Mucosa of gallbladder (tissue), 1 donor: Measurements from ENCODE around the gene MLLT11. TPM values are rescaled to one million over a fixed set of nuclear protein-coding genes. Genes with fewer than 3 reads are reported as not detected.

Experiments used
- DNase-seq: peaks from one replicate; pipeline ENCODE4 v3.0.0-alpha.2; 2020; ENCODE audit warnings: low spot score
- total RNA-seq: library from RNA; stranded (reverse); gene quantifications from one replicate; pipeline ENCODE4 v1.2.1, GENCODE V29; 2021
- donor health status: DM: no; HTN: no; CAD: no.

MLLT11 gene, protein sequence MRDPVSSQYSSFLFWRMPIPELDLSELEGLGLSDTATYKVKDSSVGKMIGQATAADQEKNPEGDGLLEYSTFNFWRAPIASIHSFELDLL
- 3.6 TPM for total RNA-seq

DNA sequence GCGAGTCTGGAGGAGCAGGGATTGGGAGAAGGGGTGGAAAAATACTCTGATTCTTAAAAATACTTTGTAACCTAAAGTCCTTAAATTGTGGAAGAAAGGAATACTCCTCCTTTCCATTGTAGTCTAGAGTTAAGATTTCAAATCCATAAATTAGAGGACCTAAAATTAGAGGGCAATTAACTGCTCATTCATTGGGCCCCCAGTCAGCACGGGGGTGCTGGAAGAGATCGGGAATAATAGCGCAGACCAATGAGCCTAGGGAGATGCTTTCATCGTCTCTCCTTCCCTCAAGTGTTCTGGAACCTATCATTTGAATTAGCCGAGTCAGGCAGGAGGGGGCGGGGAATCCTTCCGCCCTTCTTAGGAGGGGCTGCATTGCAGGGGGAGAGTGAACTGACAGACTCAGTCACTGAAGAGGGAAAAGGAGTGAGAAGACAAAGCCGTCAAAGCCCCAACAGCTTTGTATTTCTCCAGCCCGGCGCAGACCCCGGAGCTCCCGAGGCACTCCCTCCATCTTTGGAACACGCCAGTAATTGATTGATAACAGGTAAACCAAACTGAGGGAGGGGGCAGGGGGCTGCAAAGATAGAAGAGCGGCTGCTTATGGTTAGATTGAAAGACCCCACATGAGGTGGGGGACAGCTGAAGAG lies at the start of gene MLLT11:
TSS of gene MLLT11 (plus strand) at position 391 of the 650 bp plus-strand sequence. CDS start 6,828 bp downstream, outside the sequence.
- peak; percentile 39 for DNase-seq

DNA sequence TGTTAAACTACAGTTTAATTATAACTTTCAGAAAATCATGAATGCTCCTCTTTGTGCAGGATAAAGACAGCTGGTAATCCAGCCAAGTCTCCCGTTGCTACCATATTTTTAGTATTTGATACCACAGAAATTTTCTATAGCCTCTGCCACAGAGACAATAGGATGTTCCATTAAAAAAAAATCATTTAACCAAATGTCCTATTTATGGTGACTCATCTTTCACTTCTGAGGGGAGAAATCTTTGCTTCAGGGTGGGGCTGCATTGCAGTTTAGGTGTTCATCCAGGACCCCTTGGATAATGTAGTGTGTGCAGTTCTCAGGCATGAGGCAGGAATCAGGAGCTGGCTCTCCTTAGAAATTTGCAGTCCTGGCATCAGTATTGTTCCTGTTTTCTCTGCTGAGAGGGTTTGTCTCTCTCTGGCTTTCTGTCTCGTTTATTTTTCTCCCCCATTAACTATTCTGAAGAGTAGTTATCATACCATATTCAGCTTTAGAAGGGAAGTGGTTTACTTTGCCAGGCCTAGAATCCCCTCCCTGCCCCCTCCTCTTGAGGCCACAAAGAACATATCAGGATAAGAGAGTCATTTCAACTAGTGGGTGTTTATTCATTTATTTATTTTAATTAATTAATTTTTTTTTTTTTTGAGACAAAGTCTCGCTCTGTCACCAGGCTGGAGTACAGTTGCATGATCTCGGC lies 48.9 kb upstream of the MLLT11 start:
- no peak for DNase-seq

DNA sequence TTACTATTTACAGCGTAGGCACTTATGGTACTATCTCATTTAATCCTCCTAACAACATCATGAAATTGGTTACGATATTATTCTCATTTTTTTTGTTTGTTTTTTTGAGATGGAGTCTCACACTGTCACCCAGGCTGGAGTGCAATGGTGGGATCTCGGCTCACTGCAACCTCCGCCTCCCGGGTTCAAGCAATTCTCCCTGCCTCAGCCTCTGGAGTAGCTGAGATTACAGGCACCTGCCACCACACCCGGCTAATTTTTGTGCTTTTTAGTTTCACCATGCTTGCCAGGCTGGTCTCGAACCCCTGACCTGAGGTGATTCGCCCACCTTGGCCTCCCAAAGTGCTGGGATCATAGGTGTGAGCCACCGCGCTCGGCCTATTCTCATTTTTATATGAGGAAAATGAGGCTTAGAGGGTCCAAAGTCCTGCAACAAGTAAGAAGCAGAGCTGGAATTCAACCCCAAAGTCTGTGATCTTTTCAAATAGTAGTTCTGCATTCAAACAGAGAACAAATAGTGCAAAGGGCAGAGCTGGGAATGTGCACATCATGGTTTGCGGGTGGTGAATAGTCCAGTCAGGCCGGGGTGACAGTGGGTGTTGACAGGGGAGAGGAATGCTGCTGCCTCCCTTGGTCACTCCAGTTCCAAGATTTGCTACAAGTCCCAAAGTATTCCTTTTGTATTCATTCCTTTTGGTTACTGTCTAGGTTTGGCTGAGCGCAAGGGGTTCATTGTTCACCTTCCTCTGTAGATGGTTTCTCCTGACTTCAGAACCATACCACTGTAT lies 47.3 kb upstream of the MLLT11 start:
- DNase-seq = peak; percentile 54

DNA sequence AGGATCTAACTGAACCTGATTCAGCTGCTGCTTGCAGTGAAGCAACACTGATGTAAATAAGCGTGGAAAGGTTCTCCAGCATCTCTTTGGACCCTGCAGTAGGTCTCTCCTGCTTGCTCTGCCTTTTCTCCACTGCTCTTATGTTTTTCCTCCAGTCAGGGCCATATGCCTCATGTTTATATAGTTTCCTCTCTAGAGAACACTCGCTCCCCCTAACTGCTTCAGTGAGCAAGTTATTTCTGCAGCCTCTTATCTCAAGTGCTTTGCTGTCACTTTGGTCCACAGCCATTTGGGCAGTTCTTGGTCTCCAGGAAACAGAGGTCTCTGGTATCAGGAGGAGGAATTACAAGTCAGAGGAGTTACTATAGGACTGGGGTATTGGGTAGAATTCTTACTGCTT lies 46.7 kb upstream of the MLLT11 start:
- DNase-seq = peak; percentile 36

DNA sequence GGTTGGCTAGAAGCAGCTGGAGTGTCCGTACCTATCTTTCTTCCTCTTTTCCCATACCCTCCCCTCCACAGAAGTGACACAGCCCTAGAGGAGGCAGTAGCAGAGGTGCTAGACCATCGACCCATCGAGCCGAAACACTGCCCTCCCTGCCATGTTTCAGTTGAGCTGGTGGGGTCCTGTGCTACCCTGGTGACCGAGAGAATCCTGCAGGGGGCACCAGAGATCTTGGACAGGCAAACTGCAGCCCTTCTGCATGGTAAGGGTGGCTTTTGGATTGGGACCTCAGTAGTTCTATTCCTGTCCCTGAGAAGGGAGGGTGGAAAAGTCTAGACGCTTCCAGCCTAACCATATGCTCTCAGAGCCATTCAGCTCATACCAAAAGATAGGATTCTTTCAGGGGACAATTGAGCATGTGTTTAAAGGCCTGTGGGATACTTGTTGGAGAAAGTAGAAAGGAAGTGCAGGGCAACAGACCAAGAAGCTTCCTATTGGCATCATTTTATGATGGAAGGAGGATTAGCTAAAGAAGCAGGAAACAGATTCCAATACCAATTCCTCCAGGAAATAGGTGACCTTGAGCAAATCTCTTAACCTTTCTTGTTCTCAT lies 35.6 kb upstream of the MLLT11 start:
- DNase-seq = peak; percentile 86

DNA sequence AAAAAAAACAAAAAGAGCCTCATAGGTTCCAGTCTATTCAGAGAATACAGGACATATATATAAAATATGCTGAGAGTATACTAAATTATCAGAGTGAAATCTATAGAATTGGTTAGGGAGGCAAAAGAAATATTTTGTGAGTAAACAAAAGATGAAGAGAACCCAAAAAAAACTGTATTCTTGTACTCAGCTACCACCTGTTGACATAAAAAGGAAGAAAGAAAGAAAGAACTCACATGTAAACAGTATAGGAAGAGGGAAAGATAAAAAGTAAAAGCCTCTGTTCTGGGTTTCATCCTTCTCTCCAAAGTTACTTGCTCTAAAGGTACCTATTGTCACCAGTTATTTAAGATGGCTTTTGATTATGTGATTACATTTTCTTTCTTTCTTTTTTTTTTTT lies 33.7 kb upstream of the MLLT11 start:
- no peak for DNase-seq

DNA sequence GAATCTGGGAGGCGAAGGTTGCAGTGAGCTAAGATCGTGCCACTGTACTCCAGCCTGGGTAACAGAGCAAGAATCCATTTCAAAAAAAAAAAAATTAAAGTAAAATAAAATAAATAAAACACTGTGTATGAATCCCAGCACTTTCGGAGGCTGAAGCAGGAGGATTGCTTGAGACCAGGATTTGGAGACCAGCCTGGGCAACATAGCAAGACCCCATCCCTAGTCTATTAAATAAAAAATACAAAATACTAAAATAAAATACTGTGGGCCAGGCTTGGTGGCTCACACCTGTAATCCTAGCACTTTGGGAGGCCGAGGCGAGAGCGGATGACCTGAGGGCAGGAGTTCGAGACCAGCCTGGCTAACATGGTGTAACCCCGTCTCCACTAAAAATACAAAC lies 28.0 kb upstream of the MLLT11 start:
- no peak for DNase-seq

DNA sequence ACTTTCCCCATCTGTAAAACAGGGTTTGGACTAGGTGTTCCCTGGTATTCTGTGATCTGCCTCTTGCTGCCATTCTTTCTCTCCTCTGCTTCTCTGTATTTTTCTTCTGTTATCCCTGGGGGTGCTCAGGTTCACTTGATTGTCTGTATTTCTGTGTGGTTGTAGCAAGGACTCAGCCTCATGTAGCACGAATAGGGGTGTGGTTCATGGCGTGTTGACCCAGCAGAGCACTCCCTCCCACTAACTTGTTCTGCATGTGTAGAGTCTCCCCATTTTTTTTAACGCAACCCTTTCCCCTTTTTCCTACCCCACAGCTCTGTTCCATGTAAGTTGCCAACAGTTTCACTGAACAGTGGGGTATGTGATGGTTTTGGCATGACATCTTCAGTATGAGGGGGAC lies 25.0 kb upstream of the MLLT11 start:
- no peak for DNase-seq

DNA sequence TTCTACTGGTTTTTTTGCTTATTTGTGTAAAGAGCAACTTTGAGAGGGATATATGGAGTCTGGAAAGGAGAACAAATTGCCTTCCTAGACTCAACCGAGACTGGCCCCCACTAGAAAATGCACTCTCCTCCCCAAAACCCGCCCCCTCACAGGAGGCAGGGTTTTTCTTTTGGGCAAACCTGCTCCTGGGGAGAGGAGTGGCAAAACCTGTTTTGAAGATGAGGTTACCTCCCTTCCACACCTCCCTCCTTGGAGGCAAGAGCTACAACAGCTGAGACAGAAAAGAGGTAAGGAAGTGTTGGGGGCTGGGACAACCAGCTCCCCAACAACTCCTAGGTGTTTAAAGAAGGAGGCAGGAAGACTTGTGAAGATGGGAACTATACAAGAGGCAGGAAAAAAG lies 23.8 kb upstream of the MLLT11 start, which contains the start of gene BNIPL:
TSS of gene BNIPL (plus strand) at position 231 of the 400 bp plus-strand sequence. CDS start at position 371, 140 bp downstream.
- no peak for DNase-seq

DNA sequence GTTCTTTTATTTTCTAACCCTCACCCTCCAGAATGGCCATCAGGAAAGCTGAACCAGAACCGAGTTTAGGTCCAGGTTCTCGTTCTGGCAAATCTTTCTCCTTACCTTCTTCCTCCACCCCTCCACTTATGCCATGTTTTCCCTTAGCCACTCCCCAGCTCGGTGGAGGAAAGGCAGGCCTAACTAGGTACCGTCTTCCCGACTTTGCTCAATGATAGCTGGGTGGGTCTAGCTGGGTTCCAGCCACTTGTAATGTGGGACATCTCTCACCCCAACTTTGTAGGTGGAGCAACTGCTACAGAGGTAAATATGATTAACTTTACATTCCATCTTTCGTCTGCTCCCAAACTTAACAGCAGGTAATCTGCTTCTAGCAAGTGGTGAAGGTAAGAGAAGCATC lies 23.2 kb upstream of the MLLT11 start:
- no peak for DNase-seq

DNA sequence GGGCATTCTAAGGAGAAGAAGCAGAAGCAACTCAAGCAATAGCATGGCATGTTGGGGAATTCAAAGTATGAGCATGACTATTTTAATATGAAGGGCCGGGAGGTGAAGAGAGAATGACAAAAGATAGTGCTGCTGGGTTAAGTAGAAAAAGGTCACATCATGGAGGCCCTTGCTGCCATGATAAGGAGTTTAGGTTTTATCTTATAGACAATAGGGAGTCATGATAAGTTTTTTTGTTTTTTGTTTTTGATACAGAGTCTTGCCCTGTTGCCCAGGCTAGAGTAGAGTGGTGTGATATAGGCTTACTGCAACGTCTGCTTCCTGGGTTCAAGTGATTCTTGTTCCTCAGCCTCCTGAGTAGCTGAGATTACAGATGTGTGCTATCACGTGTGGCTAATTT lies 20.7 kb upstream of the MLLT11 start:
- DNase-seq = no peak

DNA sequence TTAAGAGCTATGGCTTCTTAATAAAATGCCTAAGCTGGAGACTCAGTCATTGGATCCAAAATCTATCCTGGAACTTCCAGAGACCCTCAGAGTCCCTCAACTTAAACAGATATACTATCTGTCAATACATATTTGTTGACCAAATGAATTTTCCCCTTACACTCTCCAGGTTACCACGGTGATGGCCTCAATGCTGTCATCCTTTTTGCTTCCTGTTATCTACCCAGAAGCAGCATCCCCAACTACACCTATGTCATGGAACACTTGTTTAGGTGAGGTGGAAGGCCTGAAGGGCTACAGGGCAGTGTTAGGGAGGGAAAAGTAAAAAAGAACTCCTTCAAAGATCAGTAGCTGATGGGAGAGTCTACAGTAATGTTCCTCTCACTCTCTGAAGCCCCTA lies 17.0 kb upstream of the MLLT11 start:
- no peak for DNase-seq

DNA sequence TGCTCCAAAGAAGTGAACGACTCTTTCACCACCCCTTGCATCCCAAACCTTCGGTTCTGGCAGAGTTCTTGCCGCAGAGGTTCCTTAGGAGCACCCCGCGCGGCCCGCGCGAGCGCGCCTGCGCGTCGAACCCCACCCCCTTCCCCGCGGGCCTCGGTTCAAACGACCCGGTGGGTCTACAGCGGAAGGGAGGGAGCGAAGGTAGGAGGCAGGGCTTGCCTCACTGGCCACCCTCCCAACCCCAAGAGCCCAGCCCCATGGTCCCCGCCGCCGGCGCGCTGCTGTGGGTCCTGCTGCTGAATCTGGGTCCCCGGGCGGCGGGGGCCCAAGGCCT lies 12.6 kb upstream of the MLLT11 start, which contains the start of gene C1orf56:
TSS of gene C1orf56 (plus strand) at position 161 of the 334 bp plus-strand sequence. CDS start at position 258, 97 bp downstream.
- DNase-seq = peak; percentile 67

DNA sequence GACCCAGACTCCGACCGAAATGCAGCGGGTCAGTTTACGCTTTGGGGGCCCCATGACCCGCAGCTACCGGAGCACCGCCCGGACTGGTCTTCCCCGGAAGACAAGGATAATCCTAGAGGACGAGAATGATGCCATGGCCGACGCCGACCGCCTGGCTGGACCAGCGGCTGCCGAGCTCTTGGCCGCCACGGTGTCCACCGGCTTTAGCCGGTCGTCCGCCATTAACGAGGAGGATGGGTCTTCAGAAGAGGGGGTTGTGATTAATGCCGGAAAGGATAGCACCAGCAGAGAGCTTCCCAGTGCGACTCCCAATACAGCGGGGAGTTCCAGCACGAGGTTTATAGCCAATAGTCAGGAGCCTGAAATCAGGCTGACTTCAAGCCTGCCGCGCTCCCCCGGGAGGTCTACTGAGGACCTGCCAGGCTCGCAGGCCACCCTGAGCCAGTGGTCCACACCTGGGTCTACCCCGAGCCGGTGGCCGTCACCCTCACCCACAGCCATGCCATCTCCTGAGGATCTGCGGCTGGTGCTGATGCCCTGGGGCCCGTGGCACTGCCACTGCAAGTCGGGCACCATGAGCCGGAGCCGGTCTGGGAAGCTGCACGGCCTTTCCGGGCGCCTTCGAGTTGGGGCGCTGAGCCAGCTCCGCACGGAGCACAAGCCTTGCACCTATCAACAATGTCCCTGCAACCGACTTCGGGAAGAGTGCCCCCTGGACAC lies 12.1 kb upstream of the MLLT11 start:
- DNase-seq = peak; percentile 74

DNA sequence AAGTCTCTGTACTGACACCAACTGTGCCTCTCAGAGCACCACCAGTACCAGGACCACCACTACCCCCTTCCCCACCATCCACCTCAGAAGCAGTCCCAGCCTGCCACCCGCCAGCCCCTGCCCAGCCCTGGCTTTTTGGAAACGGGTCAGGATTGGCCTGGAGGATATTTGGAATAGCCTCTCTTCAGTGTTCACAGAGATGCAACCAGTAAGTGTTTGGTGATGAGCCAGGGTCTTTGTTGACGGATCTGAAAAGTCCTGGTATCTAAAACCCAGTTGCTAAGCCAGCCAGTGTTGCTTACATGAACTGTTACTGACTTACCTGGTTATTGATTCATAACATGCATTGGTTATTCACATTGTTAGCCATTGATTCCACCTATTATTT lies 11.6 kb upstream of the MLLT11 start:
- no peak for DNase-seq

DNA sequence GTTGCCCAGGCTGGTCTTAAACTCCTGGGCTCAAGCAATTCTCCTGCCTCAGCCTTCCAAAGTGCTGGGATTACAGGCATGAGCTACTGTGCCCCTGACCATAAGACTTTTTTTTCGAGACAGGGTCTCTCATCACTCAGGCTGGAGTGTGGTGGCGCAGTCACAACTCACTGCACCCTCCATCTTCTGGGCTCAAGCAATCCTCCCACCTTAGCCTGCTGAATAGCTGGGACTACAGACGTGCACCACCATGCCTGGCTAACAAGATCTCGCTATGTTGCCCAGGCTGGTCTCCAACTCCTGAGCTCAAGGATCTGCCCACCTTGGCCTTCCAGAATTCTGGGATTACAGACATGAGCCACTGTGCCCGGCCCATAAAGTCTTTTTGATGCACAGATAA lies 10.7 kb upstream of the MLLT11 start:
- no peak for DNase-seq

DNA sequence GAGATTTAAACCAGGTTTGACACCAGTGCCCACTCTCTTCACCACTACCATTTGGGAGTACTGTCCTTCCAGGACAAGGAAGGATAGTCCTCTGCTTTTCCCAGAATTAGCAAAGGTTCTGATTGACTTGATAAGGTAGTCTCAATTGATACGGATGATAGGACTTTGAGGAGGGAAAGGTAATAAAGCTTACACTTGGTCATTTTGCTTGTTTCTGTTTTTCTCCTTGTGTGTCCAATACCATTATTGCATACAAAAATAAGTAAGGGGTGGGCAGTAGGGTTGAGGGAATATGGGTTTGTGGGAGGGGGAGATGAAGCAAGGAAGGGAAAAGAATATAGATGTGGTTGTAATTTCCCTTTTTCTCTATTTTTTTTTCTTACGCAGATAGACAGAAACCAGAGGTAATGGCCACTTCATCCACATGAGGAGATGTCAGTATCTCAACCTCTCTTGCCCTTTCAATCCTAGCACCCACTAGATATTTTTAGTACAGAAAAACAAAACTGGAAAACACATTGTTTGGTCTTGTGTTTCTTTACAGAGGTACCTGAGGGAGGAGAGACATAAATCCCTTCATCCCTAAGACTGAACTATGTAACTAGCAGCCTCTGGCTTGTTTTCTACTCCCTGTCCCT lies 10.0 kb upstream of the MLLT11 start:
- DNase-seq = no peak

DNA sequence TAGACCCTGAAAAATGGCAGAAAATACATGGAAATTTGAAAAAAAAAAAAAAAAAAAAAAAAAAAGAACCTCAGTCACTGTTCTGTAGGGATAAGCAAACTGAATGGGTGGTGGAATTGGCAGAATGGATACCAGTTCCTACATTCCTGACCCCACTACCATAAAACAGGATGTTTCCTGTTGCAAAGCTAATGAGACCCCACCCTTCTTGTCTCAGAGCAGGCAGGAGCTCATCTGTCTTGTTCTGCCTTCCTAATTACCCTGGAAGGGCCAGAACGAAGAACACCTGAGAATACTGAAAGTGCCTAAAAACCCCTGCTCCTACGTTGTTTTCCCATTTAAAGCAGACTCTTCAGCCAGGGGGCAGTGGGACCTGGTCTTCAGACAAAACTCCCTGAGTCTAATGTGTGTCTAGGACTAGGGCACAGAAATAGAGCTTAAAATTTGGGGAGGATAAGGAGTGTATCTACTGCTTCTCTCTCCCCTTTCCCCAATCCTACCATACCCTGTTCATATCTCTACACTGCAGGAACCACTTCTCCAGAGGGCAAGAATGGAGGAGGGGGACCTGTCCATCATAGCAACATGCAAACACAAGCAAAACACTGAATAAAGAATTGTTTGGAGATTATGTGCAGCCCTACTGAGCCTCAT lies 8.7 kb upstream of the MLLT11 start:
- DNase-seq = no peak

DNA sequence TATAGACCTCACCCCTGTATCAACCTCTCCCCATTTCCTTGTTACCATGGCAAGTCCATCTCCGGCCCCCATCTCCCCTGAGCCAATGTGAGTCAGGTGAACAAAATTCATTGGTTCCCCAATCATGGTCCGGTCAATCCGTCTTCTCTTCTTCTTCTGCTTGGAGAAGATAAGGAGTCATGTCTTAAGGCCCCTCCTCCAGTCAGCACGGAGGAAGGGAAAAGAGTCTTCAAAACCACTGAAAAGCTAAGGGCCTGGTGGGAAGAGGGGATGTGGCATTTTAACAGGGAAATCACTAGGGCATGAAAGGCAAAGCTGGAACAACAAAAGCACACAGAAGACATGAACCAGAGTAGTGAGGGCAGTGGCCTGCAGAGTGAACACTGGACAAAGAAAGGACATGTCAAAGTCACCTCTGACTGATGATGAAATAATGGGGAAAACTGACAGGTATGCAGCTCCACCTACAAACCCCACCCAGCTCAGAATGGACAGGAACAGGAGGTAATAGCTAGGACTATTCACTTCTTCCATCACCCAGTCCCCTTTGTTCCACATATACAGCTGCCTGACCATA lies 5.1 kb upstream of the MLLT11 start:
- DNase-seq = no peak

DNA sequence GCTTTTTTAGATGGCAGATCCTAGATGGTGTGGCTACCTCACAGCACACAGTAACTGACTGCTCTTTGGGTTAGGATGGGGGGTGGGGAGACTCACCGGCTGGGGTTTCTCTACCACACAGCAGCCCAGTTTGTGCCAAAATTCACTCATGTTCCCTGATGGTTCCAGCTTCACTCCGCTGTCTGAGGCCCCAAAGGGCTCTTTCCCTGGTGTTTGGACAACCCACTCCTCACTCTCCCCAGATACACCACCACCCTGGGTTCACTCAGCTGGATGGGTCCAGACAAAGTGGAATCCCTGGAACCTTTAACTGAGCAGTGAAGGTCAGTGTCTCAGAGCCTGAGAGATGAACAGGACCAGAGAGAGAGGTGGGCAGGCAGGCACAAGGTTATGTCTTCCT lies 4.6 kb upstream of the MLLT11 start:
- no peak for DNase-seq
